ENCODE results near the gene HEMK1.

HEMK1 gene

DNA sequence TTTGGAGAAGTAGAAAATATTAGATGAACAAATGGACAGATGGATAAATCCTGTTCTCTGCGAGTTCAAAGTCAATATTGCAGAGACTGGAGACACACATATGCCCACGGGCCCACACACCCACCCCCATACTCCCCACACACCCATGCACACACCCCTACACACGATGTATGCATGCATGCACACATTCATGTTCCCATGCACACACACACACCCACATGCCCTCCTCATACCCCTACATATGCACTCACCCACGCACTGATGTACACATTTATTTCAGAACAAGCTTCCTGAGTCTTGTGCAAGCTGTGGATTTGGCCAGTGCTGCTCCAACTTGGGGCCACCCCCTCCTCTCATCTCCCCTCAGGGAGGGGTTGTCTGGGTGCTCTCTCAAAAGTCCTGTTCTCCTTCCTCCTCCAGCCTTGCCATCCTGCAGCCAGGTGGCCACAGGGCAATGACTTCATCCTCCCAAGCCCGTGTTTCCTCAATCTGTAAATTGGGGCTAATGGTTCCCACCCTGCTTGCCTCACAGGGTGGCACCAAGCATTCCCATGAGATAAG lies 64.0 kb downstream of the HEMK1 start:
- no peak overlapping the region for H3K4me3 ChIP-seq (ENCODE audit: control insufficient read depth, low read depth, low read length)
- DNase-seq (ENCODE audit: low read depth), result no peak
- TF ChIP-seq, protein P1, sequence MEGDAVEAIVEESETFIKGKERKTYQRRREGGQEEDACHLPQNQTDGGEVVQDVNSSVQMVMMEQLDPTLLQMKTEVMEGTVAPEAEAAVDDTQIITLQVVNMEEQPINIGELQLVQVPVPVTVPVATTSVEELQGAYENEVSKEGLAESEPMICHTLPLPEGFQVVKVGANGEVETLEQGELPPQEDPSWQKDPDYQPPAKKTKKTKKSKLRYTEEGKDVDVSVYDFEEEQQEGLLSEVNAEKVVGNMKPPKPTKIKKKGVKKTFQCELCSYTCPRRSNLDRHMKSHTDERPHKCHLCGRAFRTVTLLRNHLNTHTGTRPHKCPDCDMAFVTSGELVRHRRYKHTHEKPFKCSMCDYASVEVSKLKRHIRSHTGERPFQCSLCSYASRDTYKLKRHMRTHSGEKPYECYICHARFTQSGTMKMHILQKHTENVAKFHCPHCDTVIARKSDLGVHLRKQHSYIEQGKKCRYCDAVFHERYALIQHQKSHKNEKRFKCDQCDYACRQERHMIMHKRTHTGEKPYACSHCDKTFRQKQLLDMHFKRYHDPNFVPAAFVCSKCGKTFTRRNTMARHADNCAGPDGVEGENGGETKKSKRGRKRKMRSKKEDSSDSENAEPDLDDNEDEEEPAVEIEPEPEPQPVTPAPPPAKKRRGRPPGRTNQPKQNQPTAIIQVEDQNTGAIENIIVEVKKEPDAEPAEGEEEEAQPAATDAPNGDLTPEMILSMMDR (IDR thresholded peaks at IDR 0.05; ENCODE audit: control insufficient read depth, insufficient read depth, low read depth, low read length, missing control alignments), result no peak

DNA sequence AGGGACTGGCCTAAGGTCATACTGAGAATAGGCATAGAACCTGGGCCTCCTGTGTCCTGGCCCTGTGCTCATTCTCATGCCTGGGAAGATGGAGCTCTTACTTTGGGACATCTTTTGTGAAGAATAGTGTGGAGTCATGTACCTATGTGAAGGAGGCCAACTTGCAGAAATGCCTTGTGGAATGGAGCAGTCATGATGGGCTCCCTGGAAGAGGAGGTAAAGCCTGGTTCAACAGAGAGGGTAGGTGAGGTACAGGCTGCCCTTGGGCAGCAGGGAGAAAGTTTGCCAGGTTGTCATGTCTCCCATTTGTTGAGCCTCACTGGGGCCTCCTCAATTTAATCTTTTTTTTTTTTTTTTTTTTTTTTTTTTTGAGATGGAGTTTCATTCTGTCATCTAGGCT lies 65.7 kb downstream of the HEMK1 start:
- TF ChIP-seq, protein P1 (IDR thresholded peaks at IDR 0.05; ENCODE audit: control insufficient read depth, insufficient read depth, low read depth, low read length, missing control alignments), result no peak
- DNase-seq (ENCODE audit: low read depth), result no peak
- no peak overlapping the region for H3K4me3 ChIP-seq (ENCODE audit: control insufficient read depth, low read depth, low read length)

DNA sequence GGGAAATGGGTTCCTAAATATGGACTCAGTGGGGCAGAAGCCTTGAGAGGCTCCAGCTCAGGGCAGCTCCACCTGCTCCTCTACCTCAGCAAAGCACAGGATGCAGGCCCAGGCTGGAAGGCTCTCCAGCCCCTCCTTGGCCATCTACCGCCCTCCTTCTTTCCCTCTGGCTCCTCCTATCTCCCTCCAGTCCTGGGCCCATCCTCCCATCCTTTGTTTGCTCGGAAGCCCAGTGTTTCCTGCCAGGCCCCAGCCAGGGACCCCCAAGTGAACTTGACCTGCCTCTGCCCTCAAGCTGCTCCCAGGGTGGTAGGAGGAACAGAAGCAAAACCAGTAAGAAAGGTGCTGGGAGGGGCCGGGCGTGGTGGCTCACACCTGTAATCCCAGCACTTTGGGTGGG lies 67.7 kb downstream of the HEMK1 start:
- TF ChIP-seq, protein P1 (IDR thresholded peaks at IDR 0.05; ENCODE audit: control insufficient read depth, insufficient read depth, low read depth, low read length, missing control alignments), result no peak
- DNase-seq (ENCODE audit: low read depth), result no peak

GRCh38 chr3:50637945-50638344 lies 68.6 kb downstream of the HEMK1 start:
- H3K4me3 ChIP-seq (ENCODE audit: control insufficient read depth, low read depth, low read length), result no peak overlapping the region
- DNase-seq (ENCODE audit: low read depth), result no peak
- TF ChIP-seq, protein P1 (IDR thresholded peaks at IDR 0.05; ENCODE audit: control insufficient read depth, insufficient read depth, low read depth, low read length, missing control alignments), result no peak

More for the DNA sequence above, 67.7 kb downstream of the HEMK1 start:
- no peak overlapping the region for H3K4me3 ChIP-seq (ENCODE audit: control insufficient read depth, low read depth, low read length)

- TF ChIP-seq, protein P1 (IDR thresholded peaks at IDR 0.05; ENCODE audit: control insufficient read depth, insufficient read depth, low read depth, low read length, missing control alignments), result no peak
- H3K4me3 ChIP-seq (ENCODE audit: control insufficient read depth, low read depth, low read length), result no peak overlapping the region
- no peak for DNase-seq (ENCODE audit: low read depth)
Measured at GRCh38 chr3:50639055-50639494, 69.8 kb downstream of the HEMK1 start.

- DNase-seq (ENCODE audit: low read depth), result no peak
- TF ChIP-seq, protein P1 (IDR thresholded peaks at IDR 0.05; ENCODE audit: control insufficient read depth, insufficient read depth, low read depth, low read length, missing control alignments), result no peak
- no peak overlapping the region for H3K4me3 ChIP-seq (ENCODE audit: control insufficient read depth, low read depth, low read length)
Measured at GRCh38 chr3:50642382-50642781, 73.1 kb downstream of the HEMK1 start.

Data from AG09309 (cell line).